Stomach (tissue), 4 donors: Measurements from ENCODE around the gene DICER1.

Experiments used
- CTCF ChIP-seq, 7 experiments: fragments of 450-650 bp in 4 of 7; fragments of 200-600 bp in 3 of 7; sonication (generic) in 3 of 7; IDR thresholded peaks; one replicate each; pipeline ENCODE4 v1.5.1; 2016 to 2019; ENCODE audit warnings: antibody characterized with exemption in 7 of 7, control low read depth in 2 of 7, mild to moderate bottlenecking in 1 of 7
- POLR2A ChIP-seq, 4 donors: fragments of 450-650 bp; IDR thresholded peaks; one replicate each; pipeline ENCODE4 v1.6.1; 2016; ENCODE audit warnings: antibody characterized with exemption in 4 of 4, control low read depth in 2 of 4, mild to moderate bottlenecking in 1 of 4, moderate library complexity in 1 of 4
- POLR2AphosphoS5 ChIP-seq, 3 donors: sonication (generic); formaldehyde crosslinking; IDR thresholded peaks; one replicate each; pipeline ENCODE4 v1.6.1; 2016; ENCODE audit warnings: antibody characterized with exemption in 3 of 3

GRCh38 chr14:95185033-95185766, 27.9 kb upstream of the DICER1 start:
- TF ChIP-seq CTCF (IDR thresholded peaks at IDR 0.05) = no peak
- no peak for TF ChIP-seq POLR2A (IDR thresholded peaks at IDR 0.05)
- TF ChIP-seq POLR2AphosphoS5 (IDR thresholded peaks at IDR 0.05) = peak; percentile 30 to 86 (median 80)
